Endothelial cell of umbilical vein (primary cell): ENCODE measurements around the gene ARHGAP22. TPM values are rescaled to one million over a fixed set of nuclear protein-coding genes. Genes with fewer than 3 reads are reported as not detected.

Experiments used
- BruUV-seq: library from RNA; stranded (reverse); fragments of 400-500 nt; replicated peaks from 2 replicates; lab custom pipeline; 2021; lab: Mats Ljungman, UMichigan
- CTCF ChIA-PET: fragments of 300-600, 350-600 bp; sonication (Branson Sonifier 250); formaldehyde crosslinking; loops from one replicate; lab custom pipeline; 2021; ENCODE audit warnings: antibody characterized with exemption, inconsistent platforms; lab: Charles Lee
- POLR2A ChIA-PET: fragments of 300-600, 350-600 bp; sonication (Branson Sonifier 250); formaldehyde crosslinking; loops from one replicate; lab custom pipeline; 2021; ENCODE audit warnings: antibody characterized with exemption, inconsistent platforms; lab: Charles Lee
- DNase-seq: peaks from one replicate; pipeline ENCODE4 v3.0.0-alpha.2; 2011; ENCODE audit warnings: low read depth, low spot score
- FAIRE-seq: peaks from 2 replicates; lab custom pipeline; 2011; peaks lifted over from hg19 to GRCh38; lab: Jason Lieb, UNC
- H2AFZ ChIP-seq: 2 replicates; pipeline ENCODE4 v1.6.0; 2012; ENCODE audit warnings: low read depth, low read length, control low read depth, inconsistent platforms
- H3K27ac ChIP-seq: 2 replicates; pipeline ENCODE4 v1.5.1; 2011; ENCODE audit warnings: low read depth, mild to moderate bottlenecking, control low read depth, low read length, moderate library complexity; ENCODE audit not compliant: insufficient read depth
- H3K27me3 ChIP-seq, 2 experiments: 2 replicates each; pipeline versions ENCODE4 v1.6.0 to v1.6.1; 2011; ENCODE audit warnings: low read length in 2 of 2, mixed read lengths in 1 of 2; ENCODE audit not compliant: control insufficient read depth in 2 of 2, insufficient read depth in 2 of 2
- H3K36me3 ChIP-seq, 2 experiments: 2 replicates in 1 of 2; 3 replicates in 1 of 2; pipeline ENCODE4 v1.5.1; 2011; ENCODE audit warnings: low read length in 2 of 2, mild to moderate bottlenecking in 1 of 2, moderate library complexity in 1 of 2; ENCODE audit not compliant: control insufficient read depth in 2 of 2, insufficient read depth in 2 of 2; ENCODE audit errors: extremely low read depth in 1 of 2
- H3K4me1 ChIP-seq: 3 replicates; pipeline ENCODE4 v1.5.1; 2011; ENCODE audit warnings: mild to moderate bottlenecking, low read length; ENCODE audit not compliant: control insufficient read depth, insufficient read depth; ENCODE audit errors: extremely low read depth
- H3K4me2 ChIP-seq: 2 replicates; pipeline ENCODE4 v1.6.1; 2011; ENCODE audit warnings: low read length, control low read depth, mixed read lengths; ENCODE audit not compliant: insufficient read depth
- H3K4me3 ChIP-seq, 3 experiments: fragments of 200-600 bp in 1 of 3; sonication (generic), shearing (Covaris generic) in 1 of 3; replicated peaks in 1 of 3; 2 replicates each; pipeline ENCODE4 v1.5.1; 2011 to 2016; ENCODE audit warnings: control low read depth in 3 of 3, low read length in 3 of 3, mild to moderate bottlenecking in 2 of 3, inconsistent platforms in 1 of 3, low read depth in 1 of 3, moderate library complexity in 1 of 3; ENCODE audit not compliant: insufficient read depth in 1 of 3
- H3K79me2 ChIP-seq: 2 replicates; pipeline ENCODE4 v1.6.0; 2012; ENCODE audit warnings: low read length, inconsistent platforms; ENCODE audit not compliant: control insufficient read depth, insufficient read depth
- H3K9ac ChIP-seq: replicated peaks from 2 replicates; pipeline ENCODE3; 2011; ENCODE audit warnings: low read length, control low read depth; ENCODE audit not compliant: insufficient read depth; ENCODE audit errors: extremely low read depth
- H3K9me1 ChIP-seq: replicated peaks from 3 replicates; pipeline ENCODE4 v1.6.0; 2011; ENCODE audit warnings: mild to moderate bottlenecking, low read length; ENCODE audit not compliant: control insufficient read depth, insufficient read depth; ENCODE audit errors: extremely low read depth
- H3K9me3 ChIP-seq: replicated peaks from 2 replicates; pipeline ENCODE4 v1.5.1; 2012; ENCODE audit warnings: low read length, inconsistent platforms; ENCODE audit not compliant: control insufficient read depth, insufficient read depth
- H4K20me1 ChIP-seq: replicated peaks from 2 replicates; pipeline ENCODE3; 2011; ENCODE audit warnings: mild to moderate bottlenecking, low read length; ENCODE audit not compliant: control insufficient read depth, insufficient read depth; ENCODE audit errors: extremely low read depth
- EZH2 ChIP-seq: IDR thresholded peaks from 2 replicates; pipeline ENCODE4 v1.6.1; 2012; ENCODE audit warnings: borderline replicate concordance, low read depth, mild to moderate bottlenecking, moderate library complexity, low read length, inconsistent platforms; ENCODE audit not compliant: severe bottlenecking
- GATA2 ChIP-seq: IDR thresholded peaks from 2 replicates; pipeline ENCODE4 v1.7.0; 2011; ENCODE audit warnings: low read depth, mild to moderate bottlenecking, moderate library complexity, mixed read lengths, low read length; ENCODE audit not compliant: insufficient read length, insufficient read depth
- MAX ChIP-seq: IDR thresholded peaks from 2 replicates; pipeline ENCODE4 v1.6.1; 2011; ENCODE audit not compliant: insufficient read depth, insufficient read length
- POLR2A ChIP-seq: IDR thresholded peaks from 2 replicates; pipeline ENCODE4 v1.6.1; 2012; ENCODE audit warnings: low read depth, mild to moderate bottlenecking, control low read depth, low read length
- dilution Hi-C: fragments of 300-500 bp; cut with MboI; formaldehyde crosslinking; loops from one replicate; pipeline ENCODE4 v1.15.0; 2019; ENCODE audit warnings: low sequenced_read_pairs; ENCODE audit not compliant: extremely low pct_ligation_motif_present
- intact Hi-C: fragments of 100-400 bp; cut with micrococcal nuclease; formaldehyde crosslinking; loops from one replicate; pipeline ENCODE4 v1.10.0; 2022
- polyA plus RNA-seq, 4 experiments: library from polyadenylated mRNA; depleted of rRNA in 3 of 4; stranded (reverse) in 3 of 4; unstranded in 1 of 4; fragments of >200 nt; gene quantifications; 2 replicates each; pipeline versions ENCODE4 v1.2.1 to v1.2.3, GENCODE V29; 2011 to 2012; ENCODE audit warnings: missing spikeins in 1 of 4
- total RNA-seq: library from RNA; stranded (reverse); gene quantifications from 2 replicates; pipeline ENCODE4 v1.2.3, GENCODE V29; 2021

ARHGAP22 gene
- total and polyA plus RNA-seq, 2 donors (not counting 3 experiments of a cell fraction or from before 2014, with no cell fraction given) = 8.6 to 50.3 TPM

- BruUV-seq = no TSS peak
- CTCF ChIA-PET = interaction anchor here (1.4 to 2.3 kb wide), 4 partner anchors 10 to 161 kb away, joined by 4 to 10 read pairs (median 8); no protein-coding TSS in a partner anchor
- dilution Hi-C loops = no loop called here
Observed at GRCh38 chr10:48496105-48496830, 108.6 kb downstream of the ARHGAP22 start.

GRCh38 chr10:48495282-48496045 lies 109.4 kb downstream of the ARHGAP22 start:
- no peak overlapping the region for H3K27ac ChIP-seq
- ChIA-PET POLR2A (no interaction called here), CTCF (interaction anchor here (1.2 to 2.3 kb wide), 4 partner anchors 11 to 161 kb away, joined by 3 to 10 read pairs (median 6); no protein-coding TSS in a partner anchor)
- H3K9me1 ChIP-seq = no peaks in the 10 kb centered on the region
- no peaks in the 10 kb centered on the region for H3K9me3 ChIP-seq
- no peak for DNase-seq
- H3K79me2 ChIP-seq = peaks cover 30% of the 10 kb centered on the region
- no peaks in the 10 kb centered on the region for H3K27me3 ChIP-seq
- H3K36me3 ChIP-seq = no peaks in the 10 kb centered on the region
- dilution Hi-C loops = no loop called here
- no TSS peak for BruUV-seq
- H3K9ac ChIP-seq = no peak overlapping the region
- no peaks in the 10 kb centered on the region for H4K20me1 ChIP-seq
- H3K4me3 ChIP-seq = no peak overlapping the region
- intact Hi-C loops = loop anchor here (2.0 kb wide), 1 partner anchor 19 kb away; no protein-coding TSS in a partner anchor
- no peak overlapping the region for H3K4me2 ChIP-seq
- no peak overlapping the region for H2AFZ ChIP-seq
- FAIRE-seq = no peak
- peaks cover 11% of the 10 kb centered on the region for H3K4me1 ChIP-seq
- no peak for TF ChIP-seq POLR2A
- TF ChIP-seq GATA2 = no peak
- TF ChIP-seq MAX = no peak
- no peak for TF ChIP-seq EZH2

More at GRCh38 chr10:48496105-48496830, 108.6 kb downstream of the ARHGAP22 start:
- POLR2A ChIA-PET = interaction anchor here (1.2 kb wide), 1 partner anchor 12 kb away, joined by 3 read pairs; no protein-coding TSS in a partner anchor
- Histone ChIP-seq H3K4me1 (peaks cover 11% of the 10 kb centered on the region), H3K27me3 (no peaks in the 10 kb centered on the region), H3K27ac (no peak overlapping the region), H3K79me2 (peaks cover 28% of the 10 kb centered on the region), H3K9me3 (no peaks in the 10 kb centered on the region), H3K4me2 (no peak overlapping the region), H3K36me3 (no peaks in the 10 kb centered on the region), H3K4me3 (no peak overlapping the region), H2AFZ (no peak overlapping the region), H3K9ac (no peak overlapping the region), H4K20me1 (no peaks in the 10 kb centered on the region), H3K9me1 (no peaks in the 10 kb centered on the region)
- intact Hi-C loops = loop anchor here (2.0 kb wide), 1 partner anchor 19 kb away; no protein-coding TSS in a partner anchor
- DNase-seq (no peak), FAIRE-seq (no peak)
- no peak for TF ChIP-seq POLR2A
